Activated T-helper 9 cell treated with anti-CD3 and anti-CD28 coated beads, Interleukin-2, amount 50 U/mL, for 16 hours (primary cell): Measurements from ENCODE around the gene NRAP.

Experiments used
- DNase-seq: peaks from one replicate; pipeline ENCODE4 v3.0.0-alpha.2; 2020; ENCODE audit warnings: low read depth

NRAP gene

DNA sequence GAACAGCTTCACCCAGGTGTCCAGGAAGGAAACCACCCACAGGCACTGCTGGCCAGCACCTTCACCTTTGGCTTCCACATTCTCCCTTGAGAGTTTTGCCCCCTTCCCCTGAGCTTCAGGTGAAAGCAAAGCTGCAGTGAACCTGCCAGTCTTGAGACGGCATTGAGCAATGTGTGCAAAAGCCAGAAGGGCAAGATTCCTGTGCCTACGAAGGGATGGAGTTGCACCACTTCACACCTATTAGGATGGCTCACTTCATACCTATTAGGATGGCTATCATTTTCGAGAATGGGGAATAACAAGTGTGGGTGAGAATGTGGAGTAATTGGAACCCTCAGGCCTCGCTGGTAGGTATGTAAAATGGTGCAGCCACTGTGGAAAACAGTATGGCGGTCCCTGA, 103.8 kb downstream of the NRAP start:
- no peak for DNase-seq

DNA sequence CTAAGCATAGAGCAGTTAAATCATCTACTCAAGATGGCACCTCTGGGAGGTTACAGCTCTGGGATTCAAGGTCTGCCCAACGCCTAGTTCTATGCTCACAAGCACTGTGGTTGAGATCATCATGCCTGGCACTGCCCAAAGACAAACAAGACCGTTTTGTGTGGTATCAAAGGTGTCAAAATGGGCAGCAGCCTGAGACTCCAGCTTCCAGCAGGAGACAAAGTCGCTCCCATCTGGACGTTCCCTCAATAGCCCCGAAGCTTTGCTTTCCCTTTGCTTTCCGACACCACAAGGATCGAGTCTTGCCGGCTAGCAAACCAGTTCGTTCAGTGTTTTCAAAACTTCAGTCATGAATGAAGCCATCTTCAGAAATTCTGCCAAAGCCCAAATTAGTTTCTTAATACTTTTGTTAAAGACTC, 105.9 kb downstream of the NRAP start:
- no peak for DNase-seq

DNA sequence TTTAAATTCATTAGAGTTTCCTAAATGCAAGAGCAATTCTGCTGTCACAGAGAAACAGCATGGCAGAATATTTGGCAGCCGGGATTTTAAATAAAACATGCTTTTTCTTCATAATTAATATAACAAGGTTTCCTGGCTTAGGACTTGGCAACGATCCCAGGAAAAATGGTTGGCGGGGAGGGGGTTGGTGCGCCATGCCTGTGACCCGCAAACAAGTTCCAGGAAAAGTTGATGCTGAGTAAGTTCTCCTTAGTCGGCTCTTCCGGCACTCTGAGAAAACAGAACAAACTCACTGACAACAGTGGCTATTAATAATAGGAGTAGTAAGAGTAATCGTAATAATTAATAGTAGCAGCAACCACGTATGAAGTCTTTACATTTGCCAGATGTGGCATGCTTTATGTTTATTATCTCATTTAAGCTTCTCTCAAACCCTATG, 106.4 kb downstream of the NRAP start:
- no peak for DNase-seq

DNA sequence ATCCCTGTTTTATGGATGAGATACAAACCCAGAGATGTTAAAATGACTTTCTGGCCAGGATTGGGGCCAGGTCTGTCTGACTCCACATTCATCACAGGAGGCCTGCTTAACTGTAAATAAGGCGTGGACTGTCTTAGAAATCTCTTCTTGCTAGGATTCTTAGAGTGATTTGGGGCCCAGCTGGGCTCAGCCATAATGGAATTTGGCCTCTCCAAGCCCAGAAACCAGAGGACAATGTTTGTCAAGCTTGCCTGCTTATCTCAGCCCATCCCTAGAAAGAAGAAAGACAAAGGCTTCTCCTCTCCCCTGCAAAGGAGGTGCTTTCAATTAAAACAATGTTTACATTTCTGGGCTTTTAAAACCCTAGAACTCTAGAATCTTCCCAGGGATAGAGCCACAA, 108.1 kb downstream of the NRAP start:
- no peak for DNase-seq

DNA sequence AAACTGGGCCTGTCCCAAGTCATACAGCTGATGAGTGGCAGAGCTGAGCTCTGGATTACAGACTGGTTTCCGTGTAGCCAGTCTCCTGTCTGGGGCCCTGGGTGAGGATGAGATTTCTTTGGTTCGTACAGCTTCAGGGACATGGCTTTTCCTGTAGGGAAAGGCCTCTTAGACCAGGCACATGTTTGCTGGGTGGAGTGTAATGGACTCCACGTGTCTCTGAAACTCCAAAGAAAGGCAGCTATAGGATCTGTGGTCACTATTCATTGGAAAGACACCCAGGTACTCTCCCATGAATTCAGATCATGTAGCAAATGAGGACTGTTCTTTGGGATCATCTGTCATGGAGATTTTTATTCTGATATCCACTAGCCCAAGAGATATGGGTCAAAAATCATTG, 108.6 kb downstream of the NRAP start:
- DNase-seq, result no peak

DNA sequence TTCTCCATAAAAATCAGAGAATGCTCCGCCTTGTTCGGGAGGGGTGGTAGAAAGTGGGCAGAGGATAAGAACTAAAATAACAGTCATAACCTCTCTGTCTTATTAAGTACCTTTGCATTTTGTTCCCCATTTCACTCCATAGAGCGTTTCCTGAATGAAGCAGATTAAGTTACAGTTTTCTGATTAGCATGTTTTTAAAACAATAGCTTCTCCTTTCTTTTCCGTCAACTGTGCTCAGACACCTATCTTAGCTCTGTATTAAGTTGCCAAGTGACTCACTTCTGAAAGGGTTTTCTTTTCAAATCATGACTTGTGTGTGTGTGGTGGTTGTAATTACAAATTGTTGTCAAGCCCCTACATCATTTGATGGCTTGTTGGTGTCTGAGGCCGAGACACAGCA, 109.6 kb downstream of the NRAP start:
- no peak for DNase-seq

DNA sequence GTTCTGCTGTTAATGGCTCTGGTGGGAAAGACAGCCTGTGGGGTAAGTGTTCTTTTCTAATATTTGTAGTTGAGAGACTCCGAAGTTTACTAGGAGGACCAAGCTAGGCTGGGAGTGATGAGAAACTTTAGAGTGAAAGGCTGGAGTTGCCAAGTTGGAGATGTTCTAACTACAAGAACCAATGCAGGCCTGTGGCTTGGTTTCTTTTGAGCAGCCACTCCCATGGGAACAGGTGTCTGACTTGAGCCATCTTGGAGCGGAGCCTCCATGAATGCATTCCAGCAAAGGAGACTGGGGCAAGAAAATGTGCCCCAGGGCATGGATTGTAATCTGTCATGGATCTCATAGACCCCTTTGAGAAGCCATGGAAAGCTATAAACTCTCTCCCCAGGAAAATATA, 110.7 kb downstream of the NRAP start:
- no peak for DNase-seq

DNA sequence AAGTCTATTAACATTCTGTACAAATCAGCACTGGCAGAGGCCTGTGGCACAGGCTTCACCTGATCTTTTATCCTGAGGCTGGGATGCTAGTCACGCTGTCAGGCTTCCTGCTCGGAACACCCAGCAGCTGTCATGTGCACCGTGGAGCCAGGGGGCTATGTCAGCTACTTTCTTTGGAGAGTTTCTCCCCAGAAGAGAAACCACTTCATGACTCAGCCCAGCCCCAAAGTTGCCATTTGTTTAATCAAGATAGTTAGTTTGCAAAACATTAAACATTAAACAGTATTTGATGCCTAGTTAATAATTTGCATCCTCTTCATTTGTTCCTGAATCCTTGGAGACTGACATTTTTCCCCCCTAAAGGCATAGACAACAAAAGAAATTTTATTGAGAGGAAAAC, 111.1 kb downstream of the NRAP start, which contains the start of gene HABP2:
TSS of gene HABP2 (plus strand) at position 353 of the 400 bp plus-strand sequence. CDS start 69 bp downstream, outside the sequence.
- DNase-seq, result no peak

DNA sequence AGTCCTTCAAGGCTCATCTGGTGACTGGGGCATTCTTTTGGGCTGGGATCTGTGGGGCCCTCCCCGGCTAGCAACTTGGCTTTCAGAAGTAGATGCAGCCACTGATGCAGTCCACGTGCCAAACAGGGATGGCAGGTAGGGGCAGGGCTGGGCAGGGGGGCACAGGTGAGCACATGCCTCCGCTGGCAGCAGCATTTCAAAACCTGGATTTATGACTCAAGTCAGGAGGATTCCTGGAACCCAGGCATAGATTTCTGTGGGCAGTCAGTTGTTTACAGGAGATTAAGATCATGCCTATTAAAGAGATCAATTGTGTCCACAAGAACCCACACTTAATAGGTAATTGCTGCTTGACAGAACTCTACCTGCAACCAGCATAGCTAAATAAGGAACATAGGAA, 111.8 kb downstream of the NRAP start:
- no peak for DNase-seq

DNA sequence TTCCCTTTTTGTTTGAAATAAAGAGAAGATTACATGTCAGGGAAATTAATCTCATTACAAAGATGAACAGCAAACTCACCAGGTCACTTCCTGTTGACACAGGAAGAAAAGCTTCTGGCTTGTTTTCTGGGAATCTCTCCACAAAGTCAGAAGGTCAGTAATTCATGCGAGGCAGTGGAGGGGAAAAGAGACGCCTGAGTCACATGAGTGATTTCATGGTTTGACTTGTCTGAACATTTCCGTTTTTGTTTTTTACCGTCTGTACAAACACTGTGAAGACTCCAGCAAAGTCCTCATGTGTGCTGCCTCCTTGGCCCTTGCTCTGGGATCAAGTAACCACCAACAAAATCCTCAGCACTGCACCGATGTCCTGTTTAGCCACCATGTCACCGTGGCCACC, 113.5 kb downstream of the NRAP start:
- no peak for DNase-seq

DNA sequence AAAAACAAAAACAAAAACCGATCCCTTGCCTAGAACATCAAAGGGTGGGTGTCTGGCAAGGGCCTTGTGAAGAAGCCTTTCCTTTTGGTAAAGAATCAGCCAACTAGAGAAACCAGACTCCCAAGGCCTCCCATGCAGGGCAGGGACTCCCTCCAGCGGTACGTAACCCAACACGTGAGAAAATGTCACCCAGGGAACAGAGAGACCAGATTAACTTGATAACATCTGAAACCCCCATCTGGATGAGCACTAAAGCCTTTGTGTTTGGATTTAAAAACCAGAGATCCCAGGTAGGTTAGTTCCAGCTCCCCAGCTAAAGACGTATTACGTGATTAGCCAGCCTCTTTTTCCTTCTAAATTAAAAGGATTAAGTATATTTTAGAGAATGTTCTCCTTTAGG, 114.0 kb downstream of the NRAP start:
- no peak for DNase-seq

DNA sequence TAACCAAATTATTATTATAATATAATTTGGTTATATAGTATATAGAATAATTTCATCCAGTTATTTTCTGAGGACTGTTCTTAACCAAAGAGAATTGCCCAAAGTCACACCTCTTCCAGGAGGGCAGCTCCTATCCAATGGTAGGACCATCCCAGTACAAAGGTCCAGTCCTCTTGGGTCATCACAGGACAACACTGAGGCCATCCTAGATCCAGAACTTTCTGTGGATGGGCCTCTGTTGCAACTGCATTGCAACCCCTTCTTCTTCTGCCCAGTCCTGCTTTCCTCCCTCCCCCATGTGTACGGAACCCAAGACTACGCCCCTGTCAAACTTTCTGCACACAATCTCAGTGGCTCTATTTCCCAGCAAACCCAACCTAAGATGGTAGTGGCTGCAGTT, 116.4 kb downstream of the NRAP start:
- no peak for DNase-seq

DNA sequence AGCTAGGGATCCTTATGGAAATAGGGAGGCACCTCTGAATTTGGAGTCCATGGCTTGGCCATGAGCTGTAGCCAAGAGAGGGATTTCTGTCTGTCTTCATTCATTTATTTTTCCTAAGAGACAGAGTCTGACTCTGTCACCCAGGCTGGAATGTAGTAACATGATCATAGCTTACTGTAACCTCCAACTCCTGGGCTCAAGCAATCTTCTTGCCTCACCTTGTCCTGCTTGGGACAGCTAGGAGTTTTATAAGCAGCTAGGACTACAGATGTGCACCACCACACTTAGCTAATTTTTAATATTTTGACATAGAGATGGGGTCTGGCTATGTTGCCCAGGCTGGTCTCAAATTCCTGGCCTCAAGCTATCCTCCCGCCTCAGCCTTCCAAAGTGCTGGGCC, 119.4 kb downstream of the NRAP start:
- DNase-seq, result no peak

DNA sequence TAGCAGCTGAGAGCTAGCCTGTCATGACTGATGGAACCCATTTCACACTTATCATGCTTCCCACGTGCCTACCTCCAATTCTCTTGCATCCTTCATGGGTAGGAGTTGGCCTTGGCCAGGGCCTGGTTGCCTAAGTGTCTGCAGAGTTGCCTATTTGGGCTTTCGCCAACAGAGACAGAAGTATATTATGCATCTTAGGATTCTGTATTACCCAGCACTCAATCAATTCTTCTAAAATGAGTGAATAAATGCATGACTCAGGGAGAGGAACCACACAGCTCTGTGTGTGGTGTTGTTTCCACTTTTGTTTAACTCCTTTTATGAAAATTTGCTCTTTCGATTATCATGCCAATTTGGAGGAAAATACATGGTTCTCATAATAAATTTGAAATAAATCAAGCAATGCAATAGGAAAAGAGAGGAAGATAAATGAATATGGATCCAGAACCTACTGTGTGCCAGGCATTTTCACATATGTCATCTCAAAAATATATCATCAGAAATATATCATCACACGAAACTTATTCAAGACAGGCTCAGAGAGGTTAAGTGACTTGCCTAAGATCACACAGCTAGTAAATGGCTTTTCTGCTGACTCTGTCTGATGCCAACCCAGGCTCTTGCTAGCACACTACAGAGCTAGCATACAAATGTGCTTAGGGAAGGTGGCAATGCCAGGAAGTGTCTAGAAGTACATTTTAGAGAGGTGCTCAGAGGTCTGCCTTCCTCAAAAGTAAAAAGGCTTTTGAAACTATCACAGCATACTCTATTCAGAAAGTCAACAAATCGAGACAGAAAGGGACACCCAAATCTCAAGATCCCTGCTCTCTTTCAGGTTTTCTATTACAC, 120.5 kb downstream of the NRAP start:
- no peak for DNase-seq

DNA sequence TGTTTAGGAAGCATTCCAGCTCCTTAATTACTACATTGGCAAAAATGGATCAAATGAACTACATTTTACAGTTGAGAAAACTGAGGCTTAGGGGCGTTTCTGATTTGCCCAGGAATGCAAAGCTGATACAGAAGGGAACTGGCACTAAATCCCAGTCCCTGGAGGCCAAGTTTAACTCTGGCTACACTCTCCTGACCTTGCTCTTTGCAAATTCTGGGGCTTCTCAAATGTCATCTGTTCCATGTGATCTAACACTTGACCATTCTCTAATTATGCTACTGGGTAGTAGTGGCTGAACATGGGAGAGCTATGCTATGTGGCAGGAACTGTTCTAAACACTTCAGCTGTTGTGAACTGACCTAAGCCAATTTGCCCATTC, 122.3 kb downstream of the NRAP start:
- no peak for DNase-seq

DNA sequence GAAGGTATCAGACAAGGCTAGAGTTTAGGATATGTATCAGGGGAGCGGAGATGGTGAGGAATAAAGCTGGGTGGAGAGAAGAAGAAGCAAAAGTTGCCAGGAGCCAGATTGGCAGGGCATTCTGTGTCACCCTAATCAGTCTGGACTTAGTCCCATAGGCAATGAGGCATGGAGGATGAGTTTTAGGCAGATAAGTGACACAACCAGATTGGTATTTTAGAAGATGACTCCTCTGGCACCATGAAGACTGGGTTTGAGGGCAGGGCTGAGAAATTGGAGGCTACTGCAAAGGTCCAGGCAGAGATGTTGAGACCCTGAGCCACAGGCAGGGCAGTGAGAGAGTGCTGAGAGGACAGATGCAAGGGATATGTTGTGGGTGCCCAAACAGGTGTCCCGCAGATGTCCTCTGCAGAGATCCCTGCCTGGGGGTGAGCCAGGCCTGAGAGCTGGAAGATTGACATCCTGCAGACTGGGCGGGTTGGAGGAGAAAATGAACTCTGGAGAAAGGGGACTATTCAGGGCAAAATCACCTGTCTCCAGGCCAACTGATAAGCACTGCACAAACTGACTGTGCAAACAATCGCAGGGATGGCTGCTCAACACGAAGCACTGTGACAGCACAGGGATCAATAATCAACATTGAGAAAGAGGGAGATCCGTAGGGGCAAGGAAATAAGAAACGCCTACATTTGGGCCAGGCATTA, 122.8 kb downstream of the NRAP start:
- DNase-seq, result no peak

DNA sequence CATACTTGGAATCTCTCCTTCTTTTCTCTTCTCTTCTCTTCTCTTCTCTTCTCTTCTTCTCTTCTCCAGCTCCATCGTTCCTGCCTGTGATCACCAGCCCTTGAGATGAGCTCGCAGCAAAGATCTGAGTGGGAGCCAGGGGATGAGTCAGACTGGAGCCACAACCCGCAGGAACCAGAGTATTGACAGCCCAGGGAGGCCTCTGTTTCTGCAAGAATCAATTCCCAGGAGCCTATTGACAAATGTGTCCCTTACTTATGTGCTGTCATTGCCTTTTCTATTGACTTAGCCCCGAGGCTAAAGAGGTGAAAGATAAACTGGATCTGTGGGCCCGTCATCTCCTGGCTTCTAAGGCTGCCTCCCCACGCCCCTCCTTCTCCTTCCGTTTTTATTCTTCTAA, 124.1 kb downstream of the NRAP start:
- no peak for DNase-seq
